NCI-H128 (cell line): ENCODE results near the gene UBE4B.
"Not testable (repeated sequence)": the region's sequence is repeated elsewhere in the genome, so short reads cannot be mapped to it uniquely, and the experiment has no call there.

ENCODE experiments used
- DNase-seq: peaks from one replicate; lab custom pipeline; 2025; ENCODE audit not compliant: unreplicated experiment; lab: John Stamatoyannopoulos, UW

The UBE4B gene

DNA sequence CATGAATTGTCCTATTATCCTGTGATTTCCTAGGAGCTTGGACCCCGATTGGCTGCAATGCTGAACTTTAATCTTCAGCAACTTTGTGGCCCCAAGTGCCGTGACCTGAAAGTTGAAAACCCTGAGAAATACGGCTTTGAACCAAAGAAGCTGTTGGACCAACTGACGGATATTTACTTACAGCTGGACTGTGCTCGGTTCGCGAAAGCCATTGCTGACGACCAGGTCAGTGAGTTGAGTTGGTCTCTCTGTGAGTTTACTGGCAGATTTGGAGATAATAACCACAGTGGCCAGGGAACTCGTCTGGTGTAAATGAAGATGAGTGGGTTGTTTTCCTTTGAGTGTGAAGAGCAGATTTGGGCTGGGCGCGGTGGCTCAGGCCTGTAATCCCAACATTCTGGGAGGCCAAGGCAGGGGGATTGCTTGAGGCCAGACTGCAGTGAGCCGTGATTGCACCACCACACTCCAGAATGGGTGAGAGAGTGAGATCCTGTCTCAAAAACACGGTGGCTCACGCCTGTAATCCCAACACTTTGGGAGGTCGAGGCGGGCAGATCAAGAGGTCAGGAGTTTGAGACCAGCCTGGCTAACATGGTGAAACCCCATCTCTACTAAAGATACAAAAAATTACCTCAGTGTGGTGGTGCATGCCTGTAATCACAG is 138.5 kb downstream of the UBE4B start:
- DNase-seq: no peak

DNA sequence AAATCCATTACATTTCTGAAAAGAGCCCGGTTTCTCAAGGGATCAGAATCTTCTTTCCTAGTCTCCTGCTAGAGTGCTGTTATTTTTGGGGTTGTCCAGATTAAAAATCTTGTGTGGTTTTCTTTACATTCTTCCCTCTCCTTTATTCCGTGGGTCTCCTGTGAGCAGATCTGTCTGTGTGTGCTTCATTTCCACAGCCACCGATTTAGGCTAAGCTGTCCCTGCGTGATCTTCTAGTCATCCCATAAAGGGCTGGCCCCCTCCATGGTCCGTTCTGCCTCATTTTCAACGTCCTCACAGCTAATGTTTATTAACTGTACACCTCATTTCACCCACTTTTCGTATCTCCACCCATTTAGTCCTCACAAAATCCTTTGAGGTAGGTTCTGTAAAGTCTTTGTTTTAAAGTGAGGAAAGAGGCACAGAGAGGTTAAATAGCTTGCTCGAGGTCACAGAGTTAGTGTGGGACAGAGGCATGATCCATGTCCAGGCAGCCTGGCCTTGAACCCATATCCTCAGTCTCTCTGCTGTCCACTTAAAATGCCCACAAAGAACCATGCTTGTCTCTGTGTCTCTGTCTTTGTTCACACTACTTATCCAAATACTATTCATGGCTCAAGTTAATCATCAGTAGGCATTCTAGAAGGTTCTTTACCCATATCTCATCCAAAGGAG is 139.4 kb downstream of the UBE4B start:
- no peak for DNase-seq

- DNase-seq: no peak
These were observed 140.8 kb downstream of the UBE4B start for GRCh38 chr1:10173582-10173981.

DNA sequence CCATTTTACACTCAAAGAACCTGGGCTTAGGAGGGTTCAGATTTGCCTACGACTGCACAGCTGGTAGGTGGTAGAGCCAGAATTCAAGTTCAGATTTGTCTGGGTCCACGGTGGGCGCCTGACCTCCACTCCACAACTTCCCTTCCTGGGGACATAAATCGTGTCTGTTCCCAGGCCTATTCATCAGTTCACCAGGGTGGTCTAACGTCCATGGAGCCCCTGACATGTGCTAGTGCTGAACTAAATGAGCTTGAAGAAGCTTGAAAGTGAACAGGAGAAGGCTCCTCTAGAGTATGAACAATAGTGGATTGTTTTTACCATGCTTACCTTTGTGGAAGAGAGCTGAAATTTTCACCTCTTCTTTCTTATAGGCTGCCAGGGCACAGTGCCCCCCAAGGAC is 145.1 kb downstream of the UBE4B start:
- no peak for DNase-seq

- no peak for DNase-seq
These were observed 146.0 kb downstream of the UBE4B start for GRCh38 chr1:10178597-10179405.

DNA sequence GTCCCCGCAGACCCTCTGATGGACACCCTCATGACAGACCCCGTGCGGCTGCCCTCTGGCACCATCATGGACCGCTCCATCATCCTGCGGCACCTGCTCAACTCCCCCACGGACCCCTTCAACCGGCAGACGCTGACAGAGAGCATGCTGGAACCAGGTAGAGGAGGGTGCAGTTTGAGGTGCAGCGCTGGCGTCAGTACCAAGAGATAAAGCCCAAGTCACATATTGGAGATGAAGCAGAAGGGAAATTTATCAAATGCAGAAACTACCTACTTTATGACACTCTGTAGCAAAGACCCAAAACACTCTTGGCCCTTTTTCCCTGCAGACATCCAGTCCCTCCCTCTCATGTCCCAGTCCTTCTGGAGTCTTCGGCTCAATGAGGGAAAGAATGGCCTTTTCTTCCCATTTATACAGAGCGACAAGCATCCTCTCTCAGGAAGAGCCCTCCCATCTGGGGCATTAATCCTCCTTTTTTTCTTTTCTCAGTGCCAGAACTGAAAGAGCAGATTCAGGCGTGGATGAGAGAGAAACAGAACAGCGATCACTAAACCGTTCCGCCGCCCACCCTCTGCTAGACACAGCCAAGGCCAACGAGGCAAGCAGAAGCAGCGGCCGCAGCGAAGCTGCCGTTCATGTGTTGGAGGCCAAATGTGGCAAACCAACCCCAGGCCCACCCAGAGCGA is 146.8 kb downstream of the UBE4B start:
- no peak for DNase-seq

DNA sequence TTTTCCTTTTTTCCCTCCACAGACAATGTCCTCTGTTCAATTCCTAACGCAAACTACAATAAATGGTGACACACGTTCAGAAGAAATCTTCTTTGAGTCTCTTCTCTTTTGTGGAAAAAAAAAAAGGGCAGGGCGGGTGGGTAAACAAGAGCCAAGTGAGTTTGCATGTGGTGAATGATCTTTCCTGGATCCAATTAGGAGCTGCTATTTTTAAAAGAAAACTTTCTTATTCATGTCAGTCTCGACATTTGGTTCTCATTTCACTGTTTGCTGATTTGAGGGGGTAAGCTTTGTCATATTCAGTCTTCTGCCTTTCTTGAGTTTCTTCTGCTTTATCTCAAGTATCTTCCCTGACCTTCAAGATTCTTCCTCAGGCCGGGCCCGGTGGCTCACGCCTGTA is 148.4 kb downstream of the UBE4B start:
- DNase-seq: no peak

GRCh38 chr1:10185759-10186158 is 153.0 kb downstream of the UBE4B start:
- no peak for DNase-seq

DNA sequence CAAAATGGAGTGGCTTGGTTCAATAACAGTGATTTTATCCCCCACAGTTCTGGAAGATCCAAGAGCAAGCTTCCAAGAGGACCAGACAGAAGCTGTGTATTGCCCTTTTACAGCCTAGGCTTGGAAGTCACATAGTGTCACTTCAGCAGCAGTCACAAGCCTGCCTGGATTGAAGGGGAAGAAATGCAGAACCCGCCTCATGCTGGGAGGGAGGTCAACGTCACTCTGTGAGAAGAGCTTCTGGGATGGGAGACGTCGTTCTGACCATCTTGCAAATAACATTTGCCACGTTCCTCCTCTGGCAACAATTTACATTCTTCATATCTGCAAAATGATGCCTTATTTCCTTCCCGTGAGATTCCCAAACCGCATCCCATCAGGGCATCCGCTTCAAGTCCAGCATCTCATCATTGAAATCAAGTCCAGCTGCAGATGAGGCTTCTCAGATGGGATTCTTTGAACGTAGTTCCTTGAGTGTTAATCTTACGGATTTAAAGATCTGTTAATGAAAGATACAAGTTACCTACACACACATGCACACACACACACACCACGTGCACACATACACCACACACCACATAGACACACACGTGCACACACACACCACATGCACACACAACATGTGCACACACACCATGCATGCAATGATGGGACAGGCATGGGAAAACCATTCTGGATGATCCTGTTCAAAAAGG is 153.7 kb downstream of the UBE4B start:
- DNase-seq: no peak

GRCh38 chr1:10187026-10187334 is 154.2 kb downstream of the UBE4B start:
- no peak for DNase-seq

- no peak for DNase-seq
These were observed 155.4 kb downstream of the UBE4B start for GRCh38 chr1:10188133-10188650.

DNA sequence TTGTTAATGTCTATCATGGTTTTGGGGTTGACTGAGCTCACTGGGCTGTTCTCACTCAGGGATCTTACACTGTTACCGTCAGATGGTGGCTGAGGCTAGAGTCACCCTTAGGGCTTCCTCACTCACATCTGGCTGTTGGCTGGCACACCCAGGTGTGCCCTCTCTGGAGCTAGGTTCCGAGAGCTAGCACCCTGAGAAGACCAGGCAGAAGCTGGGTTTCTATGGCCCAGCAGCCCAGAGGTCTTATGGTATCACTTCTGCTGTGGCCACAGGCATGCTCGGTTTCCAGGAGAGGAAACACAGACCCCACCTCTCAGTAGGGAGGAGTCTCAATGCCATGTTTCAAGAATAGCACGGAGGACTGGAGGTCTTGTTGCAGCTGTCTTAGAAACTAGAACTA is 156.9 kb downstream of the UBE4B start:
- DNase-seq: no peak

- no peak for DNase-seq
These were observed 159.5 kb downstream of the UBE4B start for GRCh38 chr1:10192263-10192662.

GRCh38 chr1:10193288-10193687 is 160.5 kb downstream of the UBE4B start:
- no peak for DNase-seq

- no peak for DNase-seq
These were observed 162.8 kb downstream of the UBE4B start for GRCh38 chr1:10195570-10195969.

GRCh38 chr1:10196976-10197375 is 164.2 kb downstream of the UBE4B start:
- no peak for DNase-seq

GRCh38 chr1:10200620-10201019 is 167.9 kb downstream of the UBE4B start:
- DNase-seq: no peak

- DNase-seq: no peak
These were observed 171.4 kb downstream of the UBE4B start for GRCh38 chr1:10204003-10204642.

GRCh38 chr1:10205206-10205605 is 172.4 kb downstream of the UBE4B start:
- DNase-seq: not testable (repeated sequence)

DNA sequence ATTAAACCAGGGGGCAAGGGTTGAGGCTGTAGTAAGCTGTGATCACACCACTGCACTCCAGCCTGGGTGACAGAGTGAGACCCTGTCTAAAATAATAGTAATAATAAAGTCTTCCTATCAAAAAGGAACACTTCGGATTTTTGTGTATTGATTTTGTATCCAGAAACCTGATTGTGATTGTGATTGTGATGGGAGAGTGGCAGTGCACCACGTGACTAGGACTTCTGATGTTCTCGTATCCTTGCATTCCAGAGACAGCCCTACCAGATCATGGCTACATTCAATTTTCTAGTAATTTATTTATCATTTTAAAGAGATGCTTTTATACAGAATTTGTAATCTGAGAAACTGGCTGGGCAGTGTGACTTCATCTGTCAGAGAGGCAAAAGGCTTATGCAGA is 175.1 kb downstream of the UBE4B start:
- DNase-seq: no peak
